ENCODE data around the gene CHRDL2. TPM values are rescaled to one million over a fixed set of nuclear protein-coding genes. Genes with fewer than 3 reads are reported as not detected.

The CHRDL2 gene
- polyA plus RNA-seq, 1 of the 3 experiments (the other 2 are of a cell fraction), result not detected

GRCh38 chr11:74672332-74672955, 58.8 kb downstream of the CHRDL2 start:
- ChIA-PET POLR2A (interaction anchor here (0.6 kb wide), 1 partner anchor 165 kb away, joined by 3 read pairs; no protein-coding TSS in a partner anchor), CTCF (interaction anchor here (1.0 to 3.8 kb wide), 3 partner anchors 11 to 30 kb away, joined by 3 to 15 read pairs (median 10); no protein-coding TSS in a partner anchor)
- Histone ChIP-seq H4K20me1 (ENCODE audit: insufficient read depth) (no peaks in the 10 kb centered on the region), H3K27me3 (ENCODE audit: insufficient read depth) (no peaks in the 10 kb centered on the region), H3K79me2 (ENCODE audit: insufficient read depth) (no peaks in the 10 kb centered on the region), H2AFZ (ENCODE audit: low read depth) (peak overlapping the region; percentile 29), H3K36me3 (replicated peaks in 1 of 2; ENCODE audit: control insufficient read depth in 1 of 2, insufficient read depth in 2 of 2, low read length in 1 of 2) (no peaks in the 10 kb centered on the region), H3K27ac (ENCODE audit: low read depth in 2 of 2, low read length in 1 of 2) (peak overlapping the region; percentile 56 to 99), H3K9me3 (no peaks in the 10 kb centered on the region), H3K4me3 (ENCODE audit: low read depth in 2 of 2, low read length in 1 of 2) (no peak overlapping the region), H3K9me2 (no peaks in the 10 kb centered on the region), H3K4me1 (ENCODE audit: control insufficient read depth in 1 of 2, insufficient read depth in 2 of 2, low read depth in 1 of 2, low read length in 1 of 2) (peaks cover 15 to 16% of the 10 kb centered on the region in 2 experiments), H3K9ac (peak overlapping the region; percentile 80), H3K4me2 (peak overlapping the region; percentile 53; the same call in 1 of the 2 replicates), H3F3A (replicated peaks; ENCODE audit: insufficient read depth) (peaks cover 18% of the 10 kb centered on the region)
- 47% methylated on average over 4 of the region's 4 CpGs for WGBS (ENCODE audit: low lambda C conversion rate)
- no peak for DNase-seq
- TF ChIP-seq CTCF (IDR thresholded peaks at IDR 0.05) (no peak), TAF1 (IDR thresholded peaks at IDR 0.05; ENCODE audit: borderline replicate concordance, low read depth, low read length) (no peak), JUND (IDR thresholded peaks at IDR 0.05) (no peak), IRF3 (IDR thresholded peaks at IDR 0.05; ENCODE audit: low read depth, low read length) (no peak), EZH2phosphoT487 (IDR thresholded peaks at IDR 0.05; ENCODE audit: borderline replicate concordance, low read depth) (no peak), USF2 (IDR thresholded peaks at IDR 0.05; ENCODE audit: borderline replicate concordance, low read depth, low read length) (no peak)

GRCh38 chr11:74671520-74672196, 59.6 kb downstream of the CHRDL2 start:
- no peak for DNase-seq
- WGBS (ENCODE audit: low lambda C conversion rate), result 56% methylated on average over 9 of the region's 10 CpGs
- Histone ChIP-seq H3K4me3 (ENCODE audit: low read depth in 2 of 2, low read length in 1 of 2) (no peak overlapping the region), H3F3A (replicated peaks; ENCODE audit: insufficient read depth) (peaks cover 18% of the 10 kb centered on the region), H3K4me2 (0 out of 2 replicates have a peak overlapping the region, but pooled peaks have one; percentile 53), H3K9me2 (no peaks in the 10 kb centered on the region), H3K4me1 (ENCODE audit: control insufficient read depth in 1 of 2, insufficient read depth in 2 of 2, low read depth in 1 of 2, low read length in 1 of 2) (peaks cover 15 to 16% of the 10 kb centered on the region in 2 experiments), H3K9ac (peak overlapping the region; percentile 80; the same call in 1 of the 2 replicates), H3K9me3 (no peaks in the 10 kb centered on the region), H3K36me3 (replicated peaks in 1 of 2; ENCODE audit: control insufficient read depth in 1 of 2, insufficient read depth in 2 of 2, low read length in 1 of 2) (no peaks in the 10 kb centered on the region), H3K27ac (ENCODE audit: low read depth in 2 of 2, low read length in 1 of 2) (peak overlapping the region in 1 of 2 experiments; percentile 99; a peak in 2 of 4 replicates), H2AFZ (ENCODE audit: low read depth) (peak overlapping the region; percentile 36; the same call in 1 of the 2 replicates), H4K20me1 (ENCODE audit: insufficient read depth) (no peaks in the 10 kb centered on the region), H3K79me2 (ENCODE audit: insufficient read depth) (no peaks in the 10 kb centered on the region), H3K27me3 (ENCODE audit: insufficient read depth) (no peaks in the 10 kb centered on the region)
- ChIA-PET CTCF (interaction anchor here (1.0 to 3.8 kb wide), 4 partner anchors 12 to 68 kb away, joined by 3 to 15 read pairs (median 6); no protein-coding TSS in a partner anchor), POLR2A (no interaction called here)
- TF ChIP-seq NFIC (IDR thresholded peaks at IDR 0.05; ENCODE audit: borderline replicate concordance), result peak; percentile 85
- peak; percentile 63 for TF ChIP-seq TCF12 (IDR thresholded peaks at IDR 0.05)
- TF ChIP-seq ELF1 (IDR thresholded peaks at IDR 0.05), result peak; percentile 30; the same call in 1 of the 2 replicates
- TF ChIP-seq TEAD4 (IDR thresholded peaks at IDR 0.05; ENCODE audit: borderline replicate concordance, insufficient read depth), result peak; percentile 43; the same call in 1 of the 2 replicates
- peak; percentile 57 for TF ChIP-seq JUND (IDR thresholded peaks at IDR 0.05)
- TF ChIP-seq MAX (IDR thresholded peaks at IDR 0.05; ENCODE audit: low read depth), result peak; percentile 50
- TF ChIP-seq REST (IDR thresholded peaks at IDR 0.05; ENCODE audit: low read depth, low read length), result no peak
- TF ChIP-seq EP300 (IDR thresholded peaks at IDR 0.05; ENCODE audit: borderline replicate concordance in 1 of 2, low read depth in 1 of 2, low read length in 1 of 2), result peak in 1 of 2 experiments; percentile 63; a peak in 1 of 4 replicates
- TF ChIP-seq PBX3 (IDR thresholded peaks at IDR 0.05), result peak; percentile 51; the same call in 1 of the 2 replicates
- peak; percentile 74 for TF ChIP-seq FOSL2 (IDR thresholded peaks at IDR 0.05; ENCODE audit: borderline replicate concordance, low read depth)
